IMR-90 (cell line): ENCODE measurements around the gene NFATC1. TPM values are rescaled to one million over a fixed set of nuclear protein-coding genes. Genes with fewer than 3 reads are reported as not detected.

ENCODE experiments used
- ATAC-seq: fragments of 200-7000 bp; cut with Tn5 transposase; 2 replicates; pipeline ENCODE4 v1.9.1; 2020; ENCODE audit warnings: low read depth, mild to moderate bottlenecking, moderate library complexity
- BruUV-seq: library from RNA; stranded (reverse); fragments of 400-500 nt; replicated peaks from 2 replicates; lab custom pipeline; 2021; lab: Mats Ljungman, UMichigan
- CTCF ChIA-PET: fragments of 300-600 bp; formaldehyde crosslinking; extraction: SDS; loops from one replicate; lab custom pipeline; 2021; ENCODE audit warnings: antibody characterized with exemption; lab: Yijun Ruan, JAX
- POLR2A ChIA-PET: fragments of 300-600 bp; sonication (Branson Sonifier 250); formaldehyde crosslinking; loops from one replicate; lab custom pipeline; 2022; ENCODE audit warnings: antibody characterized with exemption; ENCODE audit not compliant: unreplicated experiment; lab: Charles Lee
- DNase-seq: peaks from one replicate; pipeline ENCODE4 v3.0.0; 2013
- H2AFZ ChIP-seq: replicated peaks from 2 replicates; pipeline ENCODE3; 2013; ENCODE audit warnings: low read length, mild to moderate bottlenecking; ENCODE audit not compliant: poor library complexity
- H2AK5ac ChIP-seq: 2 replicates; pipeline ENCODE4 v1.6.1; 2013; ENCODE audit warnings: low read depth, low read length, inconsistent platforms
- H2AK9ac ChIP-seq: replicated peaks from 2 replicates; pipeline ENCODE3; 2013; ENCODE audit warnings: mild to moderate bottlenecking, low read depth, low read length, moderate library complexity; ENCODE audit not compliant: poor library complexity
- H2BK120ac ChIP-seq: 2 replicates; pipeline ENCODE4 v1.6.1; 2013; ENCODE audit warnings: low read depth, low read length, inconsistent platforms
- H2BK15ac ChIP-seq: 3 replicates; pipeline ENCODE4 v1.6.1; 2013; ENCODE audit warnings: low read depth, low read length, inconsistent platforms
- H2BK20ac ChIP-seq: 2 replicates; pipeline ENCODE4 v1.6.1; 2013; ENCODE audit warnings: low read depth, mild to moderate bottlenecking, inconsistent platforms, low read length, moderate library complexity
- H2BK5ac ChIP-seq: 2 replicates; pipeline ENCODE4 v1.6.1; 2013; ENCODE audit warnings: mild to moderate bottlenecking, low read depth, low read length, inconsistent platforms; ENCODE audit not compliant: poor library complexity, severe bottlenecking
- H3K14ac ChIP-seq: replicated peaks from 2 replicates; pipeline ENCODE4 v1.6.1; 2013; ENCODE audit warnings: low read depth, low read length, inconsistent platforms
- H3K18ac ChIP-seq: 2 replicates; pipeline ENCODE4 v1.6.1; 2013; ENCODE audit warnings: low read depth, low read length, control low read depth
- H3K23ac ChIP-seq: 2 replicates; pipeline ENCODE4 v1.6.1; 2013; ENCODE audit warnings: low read depth, low read length, inconsistent platforms
- H3K27ac ChIP-seq: 2 replicates; pipeline ENCODE4 v1.5.1; 2013; ENCODE audit warnings: mild to moderate bottlenecking, control low read depth, low read length; ENCODE audit not compliant: insufficient read depth
- H3K27me3 ChIP-seq: 2 replicates; pipeline ENCODE4 v1.6.1; 2013; ENCODE audit warnings: low read length; ENCODE audit not compliant: control insufficient read depth, insufficient read depth
- H3K36me3 ChIP-seq: 2 replicates; pipeline ENCODE4 v1.6.1; 2013; ENCODE audit warnings: low read length, mixed read lengths; ENCODE audit not compliant: control insufficient read depth, insufficient read depth
- H3K4ac ChIP-seq: 2 replicates; pipeline ENCODE4 v1.6.1; 2013; ENCODE audit warnings: low read depth, low read length, inconsistent platforms
- H3K4me1 ChIP-seq: 2 replicates; pipeline ENCODE4 v1.6.1; 2013; ENCODE audit warnings: low read length, mixed read lengths; ENCODE audit not compliant: control insufficient read depth, insufficient read depth
- H3K4me2 ChIP-seq: 2 replicates; pipeline ENCODE4 v1.6.1; 2013; ENCODE audit warnings: low read depth, mild to moderate bottlenecking, control low read depth, low read length, moderate library complexity
- H3K4me3 ChIP-seq: 2 replicates; pipeline ENCODE4 v1.5.1; 2013; ENCODE audit warnings: low read depth, mild to moderate bottlenecking, control low read depth, low read length, moderate library complexity; ENCODE audit not compliant: insufficient read depth
- H3K56ac ChIP-seq: 2 replicates; pipeline ENCODE4 v1.6.1; 2013; ENCODE audit warnings: low read length, inconsistent platforms; ENCODE audit not compliant: insufficient read depth; ENCODE audit errors: extremely low read depth
- H3K79me1 ChIP-seq, 2 experiments: 2 replicates each; pipeline ENCODE4 v1.6.1; 2013; ENCODE audit warnings: low read length in 2 of 2, inconsistent platforms in 1 of 2, low read depth in 1 of 2
- H3K9ac ChIP-seq: 2 replicates; pipeline ENCODE4 v1.6.1; 2013; ENCODE audit warnings: low read depth, low read length, control low read depth
- H3K9me1 ChIP-seq: 2 replicates; pipeline ENCODE4 v1.6.1; 2013; ENCODE audit warnings: low read length, inconsistent platforms; ENCODE audit not compliant: insufficient read depth
- H3K9me3 ChIP-seq: 2 replicates; pipeline ENCODE4 v1.6.1; 2013; ENCODE audit warnings: low read length; ENCODE audit not compliant: control insufficient read depth, insufficient read depth
- H4K20me1 ChIP-seq: 2 replicates; pipeline ENCODE4 v1.6.1; 2013; ENCODE audit warnings: low read length, inconsistent platforms; ENCODE audit not compliant: insufficient read depth
- H4K5ac ChIP-seq: 2 replicates; pipeline ENCODE4 v1.6.1; 2013; ENCODE audit warnings: mild to moderate bottlenecking, low read depth, low read length, control low read depth
- H4K8ac ChIP-seq, 2 experiments: 2 replicates each; pipeline ENCODE4 v1.6.1; 2013; ENCODE audit warnings: low read depth in 2 of 2, low read length in 2 of 2, control low read depth in 1 of 2, inconsistent platforms in 1 of 2
- H4K91ac ChIP-seq: 2 replicates; pipeline ENCODE4 v1.6.1; 2013; ENCODE audit warnings: low read depth, low read length, inconsistent platforms; ENCODE audit not compliant: insufficient read depth
- BHLHE40 ChIP-seq: fragments of 150-350 bp; IDR thresholded peaks from 2 replicates; pipeline ENCODE4 v1.6.1; 2016; ENCODE audit warnings: mild to moderate bottlenecking, low read depth, low read length
- CEBPB ChIP-seq: IDR thresholded peaks from 2 replicates; pipeline ENCODE4 v1.6.1; 2012; ENCODE audit warnings: low read depth, low read length, improper control_type of control experiment
- CHD1 ChIP-seq: IDR thresholded peaks from 2 replicates; pipeline ENCODE4 v1.6.1; 2012; ENCODE audit warnings: low read depth, low read length, improper control_type of control experiment
- CTCF ChIP-seq: conservative IDR thresholded peaks from 2 replicates; pipeline ENCODE4 v1.5.1; 2012; ENCODE audit warnings: mild to moderate bottlenecking, low read depth, low read length, improper control_type of control experiment
- FOS ChIP-seq: fragments of 150-350 bp; IDR thresholded peaks from 2 replicates; pipeline ENCODE4 v1.6.1; 2016; ENCODE audit warnings: low read depth, low read length
- MAFK ChIP-seq: IDR thresholded peaks from 2 replicates; pipeline ENCODE4 v1.6.1; 2012; ENCODE audit warnings: low read depth, low read length, improper control_type of control experiment
- MXI1 ChIP-seq: IDR thresholded peaks from 2 replicates; pipeline ENCODE4 v1.6.1; 2012; ENCODE audit warnings: low read depth, mild to moderate bottlenecking, low read length, moderate library complexity, borderline replicate concordance
- POLR2A ChIP-seq: IDR thresholded peaks from 2 replicates; pipeline ENCODE4 v1.6.1; 2012; ENCODE audit warnings: mild to moderate bottlenecking, low read depth, low read length
- RAD21 ChIP-seq: IDR thresholded peaks from 2 replicates; pipeline ENCODE4 v1.6.1; 2012; ENCODE audit warnings: low read length, improper control_type of control experiment
- RCOR1 ChIP-seq: IDR thresholded peaks from 2 replicates; pipeline ENCODE4 v1.6.1; 2012; ENCODE audit warnings: mild to moderate bottlenecking, low read length, improper control_type of control experiment; ENCODE audit not compliant: insufficient replicate concordance
- RFX5 ChIP-seq: IDR thresholded peaks from 2 replicates; pipeline ENCODE4 v1.8.0; 2012; ENCODE audit warnings: low read depth, mild to moderate bottlenecking, low read length, moderate library complexity
- SMC3 ChIP-seq: fragments of 150-350 bp; IDR thresholded peaks from 2 replicates; pipeline ENCODE4 v1.6.1; 2016; ENCODE audit warnings: low read depth, mild to moderate bottlenecking, antibody characterized with exemption, low read length, moderate library complexity
- WGBS, 2 experiments: methylation state at CpG; one replicate each; pipeline versions ENCODE4 v1.1.5 to v1.1.7; 2013; ENCODE audit warnings: missing lambda C conversion rate in 2 of 2; ENCODE audit not compliant: insufficient read length in 1 of 2; ENCODE audit errors: extremely low coverage in 2 of 2; 5-methylcytosine and 5-hydroxymethylcytosine counted together
- dilution Hi-C: fragments of 300-500 bp; cut with HindIII; formaldehyde crosslinking; loops from one replicate; pipeline ENCODE4 v1.14.3; 2018; ENCODE audit warnings: low sequenced_read_pairs; ENCODE audit not compliant: unreplicated experiment
- in situ Hi-C: fragments of 300-500 bp; cut with MboI; formaldehyde crosslinking; loops from 3 replicates; pipeline ENCODE4 v1.14.3; 2019; ENCODE audit warnings: low sequenced_read_pairs, inconsistent platforms, mixed read lengths
- intact Hi-C: fragments of 100-400 bp; cut with micrococcal nuclease; formaldehyde crosslinking; loops from 2 replicates; pipeline ENCODE4 v1.10.0; 2022
- polyA plus RNA-seq, 3 experiments: library from polyadenylated mRNA; depleted of rRNA; stranded (reverse); fragments of >200 nt; gene quantifications; 2 replicates each; pipeline ENCODE4 v1.2.3, GENCODE V29; 2012; ENCODE audit warnings: low replicate concordance in 1 of 3
- total RNA-seq: library from RNA; depleted of rRNA; stranded (reverse); fragments of >200 nt; gene quantifications from 2 replicates; pipeline ENCODE4 v1.2.3, GENCODE V29; 2012
- TF ChIP-seq, protein P1 (sequence below): fragments of 150-350 bp; IDR thresholded peaks from 2 replicates; pipeline ENCODE4 v1.6.1; 2017; ENCODE audit warnings: mild to moderate bottlenecking, antibody characterized with exemption, low read length, low read depth
- TF ChIP-seq, protein P2 (sequence below): fragments of 150-350 bp; IDR thresholded peaks from 2 replicates; pipeline ENCODE4 v1.6.1; 2016; ENCODE audit warnings: low read depth, mild to moderate bottlenecking, low read length, moderate library complexity, borderline replicate concordance

Gene NFATC1
- total and polyA plus RNA-seq, 2 of the 4 experiments (the other 2 are of a cell fraction), result 0.36 to 1.8 TPM

GRCh38 chr18:79479116-79479760 is 83.5 kb downstream of the NFATC1 start:
- H2BK120ac ChIP-seq, result no peak overlapping the region
- dilution Hi-C loops, result no loop called here
- H2BK5ac ChIP-seq, result no peak overlapping the region
- ATAC-seq (no peak), DNase-seq (no peak)
- no peak overlapping the region for H2BK20ac ChIP-seq
- H3K9me3 ChIP-seq, result peaks cover 7% of the 10 kb centered on the region; the same call in 1 of the 2 replicates
- H3K27ac ChIP-seq, result no peak overlapping the region
- H3K56ac ChIP-seq, result no peak overlapping the region
- 93% methylated on average over 4 of the region's 25 CpGs; no CpG with 5 or more reads in 1 of the 2 experiments for WGBS, 2 experiments
- H3K14ac ChIP-seq, result no peak overlapping the region
- TF ChIP-seq, protein P1, sequence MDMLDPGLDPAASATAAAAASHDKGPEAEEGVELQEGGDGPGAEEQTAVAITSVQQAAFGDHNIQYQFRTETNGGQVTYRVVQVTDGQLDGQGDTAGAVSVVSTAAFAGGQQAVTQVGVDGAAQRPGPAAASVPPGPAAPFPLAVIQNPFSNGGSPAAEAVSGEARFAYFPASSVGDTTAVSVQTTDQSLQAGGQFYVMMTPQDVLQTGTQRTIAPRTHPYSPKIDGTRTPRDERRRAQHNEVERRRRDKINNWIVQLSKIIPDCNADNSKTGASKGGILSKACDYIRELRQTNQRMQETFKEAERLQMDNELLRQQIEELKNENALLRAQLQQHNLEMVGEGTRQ, result no peak
- no peak for TF ChIP-seq CTCF
- TF ChIP-seq RCOR1, result no peak
- TF ChIP-seq, protein P2, sequence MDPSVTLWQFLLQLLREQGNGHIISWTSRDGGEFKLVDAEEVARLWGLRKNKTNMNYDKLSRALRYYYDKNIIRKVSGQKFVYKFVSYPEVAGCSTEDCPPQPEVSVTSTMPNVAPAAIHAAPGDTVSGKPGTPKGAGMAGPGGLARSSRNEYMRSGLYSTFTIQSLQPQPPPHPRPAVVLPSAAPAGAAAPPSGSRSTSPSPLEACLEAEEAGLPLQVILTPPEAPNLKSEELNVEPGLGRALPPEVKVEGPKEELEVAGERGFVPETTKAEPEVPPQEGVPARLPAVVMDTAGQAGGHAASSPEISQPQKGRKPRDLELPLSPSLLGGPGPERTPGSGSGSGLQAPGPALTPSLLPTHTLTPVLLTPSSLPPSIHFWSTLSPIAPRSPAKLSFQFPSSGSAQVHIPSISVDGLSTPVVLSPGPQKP, result no peak
- TF ChIP-seq CEBPB, result no peak
- TF ChIP-seq POLR2A, result no peak
- no peak for TF ChIP-seq MAFK
- no peak for TF ChIP-seq SMC3
- no peak for TF ChIP-seq FOS
- TF ChIP-seq RFX5, result no peak
- no peak for TF ChIP-seq CHD1
- TF ChIP-seq RAD21, result no peak
- no peak for TF ChIP-seq BHLHE40
- no peak for TF ChIP-seq MXI1
- intact Hi-C loops, result no loop called here
- POLR2A ChIA-PET, result no interaction called here
- no peaks in the 10 kb centered on the region for H3K79me1 ChIP-seq
- no peak overlapping the region for H2AK9ac ChIP-seq
- no peak overlapping the region for H3K9ac ChIP-seq
- in situ Hi-C loops, result no loop called here
- H3K4me3 ChIP-seq, result no peak overlapping the region
- H4K91ac ChIP-seq, result no peak overlapping the region
- H3K27me3 ChIP-seq, result no peaks in the 10 kb centered on the region
- CTCF ChIA-PET, result no interaction called here
- H2AK5ac ChIP-seq, result no peak overlapping the region
- H3K4ac ChIP-seq, result no peak overlapping the region
- no peak overlapping the region for H2AFZ ChIP-seq
- no peak overlapping the region for H3K23ac ChIP-seq
- H4K20me1 ChIP-seq, result no peaks in the 10 kb centered on the region
- H3K9me1 ChIP-seq, result no peaks in the 10 kb centered on the region
- BruUV-seq, result no TSS peak
- H4K5ac ChIP-seq, result no peak overlapping the region
- H3K4me2 ChIP-seq, result no peak overlapping the region
- H3K18ac ChIP-seq, result no peak overlapping the region
- peaks cover 1% of the 10 kb centered on the region; the same call in 1 of the 2 replicates for H3K4me1 ChIP-seq
- H4K8ac ChIP-seq, result no peak overlapping the region
- H2BK15ac ChIP-seq, result no peak overlapping the region
- no peaks in the 10 kb centered on the region for H3K36me3 ChIP-seq
